ENCODE measurements around the gene FLNB.

Gene FLNB

DNA sequence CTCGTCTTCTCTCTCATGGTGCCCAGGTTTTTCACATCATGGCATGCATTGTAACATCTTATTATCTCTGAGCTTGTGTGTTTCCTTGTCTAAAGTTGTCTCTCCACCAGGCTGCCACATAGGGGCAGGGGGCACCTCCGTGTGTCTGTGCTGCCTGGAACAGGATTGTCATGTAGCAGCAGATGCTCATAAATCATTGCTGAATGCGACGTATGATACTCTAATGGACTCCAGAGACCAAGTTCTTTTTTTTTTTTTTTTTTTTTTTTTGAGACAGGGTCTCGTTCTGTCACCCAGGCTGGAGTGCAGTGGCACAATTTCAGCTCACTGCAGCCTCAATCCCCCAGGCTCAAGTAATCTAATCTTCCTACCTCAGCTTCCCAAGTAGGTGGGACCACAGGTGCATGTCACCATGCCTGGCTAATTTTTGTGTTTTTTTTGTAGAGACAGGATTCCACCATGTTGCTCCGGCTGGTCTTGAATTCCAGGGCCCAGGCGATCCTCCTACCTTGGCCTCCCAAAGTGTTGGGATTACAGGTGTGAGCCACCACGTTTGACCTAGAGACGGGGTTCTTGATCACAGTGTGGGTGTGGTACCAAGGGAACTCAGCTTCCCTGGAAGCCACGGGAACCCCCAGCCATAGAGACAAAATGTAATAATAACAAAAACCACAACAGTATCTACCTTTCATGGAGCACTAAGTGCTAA lies 207.2 kb downstream of the FLNB start:
- no peak for DNase-seq

DNA sequence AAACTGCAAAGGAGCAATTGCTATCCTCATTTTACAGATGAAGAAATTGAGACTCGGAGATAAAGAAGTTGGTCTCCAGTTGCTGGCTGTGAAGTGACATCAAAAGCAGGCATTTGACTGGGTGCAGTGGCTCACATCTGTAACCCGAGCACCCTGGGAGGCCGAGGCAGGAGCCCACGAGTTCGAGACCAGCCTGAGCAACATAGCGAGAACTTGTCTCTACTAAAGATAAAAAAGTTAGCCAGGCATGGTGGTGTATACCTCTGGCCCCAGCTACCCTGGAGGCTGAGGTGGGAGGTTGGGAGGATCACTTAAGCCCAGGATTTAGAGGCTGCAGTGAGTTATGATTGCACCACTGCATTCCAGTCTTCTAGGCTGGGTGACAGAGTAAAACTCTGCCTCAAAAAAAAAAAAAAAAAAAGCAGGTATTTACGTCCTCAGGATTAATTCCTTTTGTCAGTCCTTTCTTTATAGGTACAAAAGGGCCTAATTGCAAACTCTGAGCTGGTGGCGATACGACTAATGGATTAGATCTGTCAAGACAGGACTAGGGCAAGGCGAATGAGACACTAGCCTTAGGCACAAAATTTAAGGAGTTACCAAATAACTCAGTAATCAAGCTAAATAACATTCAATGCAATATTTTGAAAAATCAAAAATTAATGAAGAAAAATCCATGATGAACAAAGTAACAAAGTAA lies 208.4 kb downstream of the FLNB start:
- DNase-seq = no peak

- peak; percentile 55 for DNase-seq
Measured at GRCh38 chr3:58217209-58217811, 209.1 kb downstream of the FLNB start.

- no peak for DNase-seq
Measured at GRCh38 chr3:58218904-58219303, 210.7 kb downstream of the FLNB start.
